Loucy (cell line): Measurements from ENCODE around the gene NUTF2.
A peak's percentile ranks its signal among the peaks of the same experiment; 100 is the strongest.

ENCODE experiments used
- H2AFZ ChIP-seq: fragments of 200-600 bp; sonication (generic); 2 replicates; pipeline ENCODE4 v1.6.0; 2016; ENCODE audit warnings: antibody characterized with exemption, mild to moderate bottlenecking, low read length, moderate library complexity
- H3F3A ChIP-seq: fragments of 200-600 bp; 2 replicates; pipeline ENCODE4 v1.6.0; 2016; ENCODE audit warnings: antibody characterized with exemption, low read depth, mild to moderate bottlenecking
- H3K27me3 ChIP-seq: fragments of 200-600 bp; sonication (generic); 2 replicates; pipeline ENCODE4 v1.6.1; 2014; ENCODE audit warnings: low read length, mild to moderate bottlenecking; ENCODE audit not compliant: insufficient read depth, poor library complexity, severe bottlenecking
- H3K36me3 ChIP-seq: fragments of 200-600 bp; sonication (generic); 2 replicates; pipeline ENCODE4 v1.6.1; 2016; ENCODE audit warnings: low read length; ENCODE audit not compliant: insufficient read depth
- H3K4me1 ChIP-seq: fragments of 200-600 bp; sonication (generic); 2 replicates; pipeline ENCODE4 v1.5.1; 2014; ENCODE audit warnings: low read length, mild to moderate bottlenecking; ENCODE audit not compliant: insufficient read depth, poor library complexity, severe bottlenecking
- H3K4me2 ChIP-seq: fragments of 200-600 bp; sonication (generic); 2 replicates; pipeline ENCODE4 v1.6.0; 2014; ENCODE audit warnings: antibody characterized with exemption, low read length, low read depth, mild to moderate bottlenecking; ENCODE audit not compliant: poor library complexity, severe bottlenecking
- H3K4me3 ChIP-seq: fragments of 200-600 bp; sonication (generic); 2 replicates; pipeline ENCODE4 v1.5.1; 2014; ENCODE audit warnings: low read length, mild to moderate bottlenecking, mixed read lengths; ENCODE audit not compliant: poor library complexity, severe bottlenecking
- H3K79me2 ChIP-seq: fragments of 200-600 bp; sonication (generic); 2 replicates; pipeline ENCODE4 v1.6.1; 2014; ENCODE audit warnings: low read length; ENCODE audit not compliant: insufficient read depth
- H3K9ac ChIP-seq: fragments of 200-600 bp; sonication (generic); 2 replicates; pipeline ENCODE4 v1.6.0; 2014; ENCODE audit warnings: mild to moderate bottlenecking, low read depth, low read length, moderate library complexity; ENCODE audit not compliant: poor library complexity, severe bottlenecking
- H3K9me2 ChIP-seq: fragments of 200-600 bp; sonication (generic); replicated peaks from 2 replicates; pipeline ENCODE4 v1.6.1; 2016; ENCODE audit warnings: low read depth, low read length, mixed read lengths
- H3K9me3 ChIP-seq: fragments of 200-600 bp; sonication (generic); 2 replicates; pipeline ENCODE4 v1.6.1; 2014; ENCODE audit warnings: mild to moderate bottlenecking, antibody characterized with exemption, low read length, low read depth; ENCODE audit not compliant: insufficient read depth
- H4K20me1 ChIP-seq: fragments of 200-600 bp; sonication (generic); 2 replicates; pipeline ENCODE4 v1.6.0; 2014; ENCODE audit warnings: antibody characterized with exemption, low read length, mild to moderate bottlenecking; ENCODE audit not compliant: insufficient read depth, poor library complexity, severe bottlenecking
- EZH2phosphoT487 ChIP-seq: fragments of 200-600 bp; IDR thresholded peaks from 2 replicates; pipeline ENCODE4 v1.6.1; 2018; ENCODE audit warnings: antibody characterized with exemption, mild to moderate bottlenecking, moderate library complexity, borderline replicate concordance
- TF ChIP-seq, protein P1 (sequence below): fragments of 200-600 bp; sonication (generic); conservative IDR thresholded peaks from 2 replicates; pipeline ENCODE4 v1.5.1; 2014; ENCODE audit warnings: mild to moderate bottlenecking, antibody characterized with exemption, low read length

The NUTF2 gene

GRCh38 chr16:67841816-67842508 is 4.8 kb upstream of the NUTF2 start, which contains the start of gene THAP11:
THAP11 (plus strand) TSS chr16:67842320; CDS start chr16:67842555, 235 bp downstream.
- H3K79me2 ChIP-seq, result peaks cover 37% of the 10 kb centered on the region
- H4K20me1 ChIP-seq, result peaks cover 13% of the 10 kb centered on the region
- no peaks in the 10 kb centered on the region for H3K9me2 ChIP-seq
- peak within 1 kb of the TSS; percentile 99 for H2AFZ ChIP-seq
- peak within 1 kb of the TSS; percentile 80 for H3K4me3 ChIP-seq
- no peaks in the 10 kb centered on the region for H3K9me3 ChIP-seq
- no peak for TF ChIP-seq EZH2phosphoT487
- TF ChIP-seq, protein P1, sequence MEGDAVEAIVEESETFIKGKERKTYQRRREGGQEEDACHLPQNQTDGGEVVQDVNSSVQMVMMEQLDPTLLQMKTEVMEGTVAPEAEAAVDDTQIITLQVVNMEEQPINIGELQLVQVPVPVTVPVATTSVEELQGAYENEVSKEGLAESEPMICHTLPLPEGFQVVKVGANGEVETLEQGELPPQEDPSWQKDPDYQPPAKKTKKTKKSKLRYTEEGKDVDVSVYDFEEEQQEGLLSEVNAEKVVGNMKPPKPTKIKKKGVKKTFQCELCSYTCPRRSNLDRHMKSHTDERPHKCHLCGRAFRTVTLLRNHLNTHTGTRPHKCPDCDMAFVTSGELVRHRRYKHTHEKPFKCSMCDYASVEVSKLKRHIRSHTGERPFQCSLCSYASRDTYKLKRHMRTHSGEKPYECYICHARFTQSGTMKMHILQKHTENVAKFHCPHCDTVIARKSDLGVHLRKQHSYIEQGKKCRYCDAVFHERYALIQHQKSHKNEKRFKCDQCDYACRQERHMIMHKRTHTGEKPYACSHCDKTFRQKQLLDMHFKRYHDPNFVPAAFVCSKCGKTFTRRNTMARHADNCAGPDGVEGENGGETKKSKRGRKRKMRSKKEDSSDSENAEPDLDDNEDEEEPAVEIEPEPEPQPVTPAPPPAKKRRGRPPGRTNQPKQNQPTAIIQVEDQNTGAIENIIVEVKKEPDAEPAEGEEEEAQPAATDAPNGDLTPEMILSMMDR, result peak; percentile 67
- no peaks in the 10 kb centered on the region for H3F3A ChIP-seq
- H3K36me3 ChIP-seq, result no peaks in the 10 kb centered on the region
- peak within 1 kb of the TSS; percentile 88 for H3K4me2 ChIP-seq
- peak within 1 kb of the TSS; percentile 79 for H3K9ac ChIP-seq
- H3K27me3 ChIP-seq, result no peaks in the 10 kb centered on the region
- H3K4me1 ChIP-seq, result peaks cover 32% of the 10 kb centered on the region

- TF ChIP-seq, protein P1, result peak; percentile 55
- no peak for TF ChIP-seq EZH2phosphoT487
- H3K4me3 ChIP-seq, result peak overlapping the region; percentile 80
- H3K27me3 ChIP-seq, result peaks cover 4% of the 10 kb centered on the region
- H3K36me3 ChIP-seq, result no peaks in the 10 kb centered on the region
- peaks cover 45% of the 10 kb centered on the region for H3K79me2 ChIP-seq
- H2AFZ ChIP-seq, result peak overlapping the region; percentile 99; the same call in 1 of the 2 replicates
- peak overlapping the region; percentile 79 for H3K9ac ChIP-seq
- no peaks in the 10 kb centered on the region for H3K9me3 ChIP-seq
- H4K20me1 ChIP-seq, result peaks cover 21% of the 10 kb centered on the region
- no peaks in the 10 kb centered on the region for H3K9me2 ChIP-seq
- H3F3A ChIP-seq, result no peaks in the 10 kb centered on the region
- H3K4me2 ChIP-seq, result peak overlapping the region; percentile 88
- H3K4me1 ChIP-seq, result peaks cover 34% of the 10 kb centered on the region
Measured at GRCh38 chr16:67842509-67843342, 4.0 kb upstream of the NUTF2 start.

GRCh38 chr16:67843343-67843765 is 3.4 kb upstream of the NUTF2 start:
- Histone ChIP-seq H3F3A (no peaks in the 10 kb centered on the region), H2AFZ (no peak overlapping the region), H3K79me2 (peaks cover 51% of the 10 kb centered on the region)

More at GRCh38 chr16:67843343-67843765, 3.4 kb upstream of the NUTF2 start:
- Histone ChIP-seq H3K9ac (peak overlapping the region; percentile 79), H3K4me3 (peak overlapping the region; percentile 80), H3K4me1 (peaks cover 41% of the 10 kb centered on the region), H4K20me1 (peaks cover 27% of the 10 kb centered on the region), H3K9me2 (no peaks in the 10 kb centered on the region), H3K36me3 (no peaks in the 10 kb centered on the region), H3K9me3 (no peaks in the 10 kb centered on the region), H3K4me2 (peak overlapping the region; percentile 88), H3K27me3 (peaks cover 4% of the 10 kb centered on the region)
- TF ChIP-seq EZH2phosphoT487, result no peak
- TF ChIP-seq, protein P1, result no peak
